ENCODE data around the gene RYR1. TPM values are rescaled to one million over a fixed set of nuclear protein-coding genes. Genes with fewer than 3 reads are reported as not detected.

RYR1 gene
- polyA plus RNA-seq, 4 donors: 0.81 to 2.3 TPM; not detected in 2

DNA sequence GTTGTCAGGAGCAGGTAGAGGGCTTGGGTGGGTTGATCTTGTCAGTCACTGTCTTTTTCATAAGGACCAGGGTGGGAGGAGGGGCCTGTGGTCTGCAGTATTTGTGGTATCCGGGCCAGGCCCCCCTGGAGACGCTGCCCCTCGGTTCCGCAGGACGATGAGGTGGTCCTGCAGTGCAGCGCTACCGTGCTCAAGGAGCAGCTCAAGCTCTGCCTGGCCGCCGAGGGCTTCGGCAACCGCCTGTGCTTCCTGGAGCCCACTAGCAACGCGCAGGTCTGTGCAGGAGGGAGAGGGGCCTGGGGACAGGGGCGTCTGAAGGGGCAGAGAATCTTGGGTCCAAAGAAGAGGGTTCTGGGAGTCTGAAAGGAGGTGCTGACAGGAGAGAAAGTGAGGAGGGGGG lies 7.1 kb downstream of the RYR1 start:
- DNase-seq (no peak), FAIRE-seq (no peak)
- Histone ChIP-seq H3K4me1 (ENCODE audit: control insufficient read depth in 3 of 3, insufficient read depth in 2 of 3, low read depth in 1 of 3, low read length in 2 of 3) (no peaks in the 10 kb centered on the region), H3K27me3 (ENCODE audit: control insufficient read depth in 3 of 3, insufficient read depth in 3 of 3, low read length in 3 of 3) (no peaks in the 10 kb centered on the region), H3K9me3 (ENCODE audit: control insufficient read depth in 2 of 2, insufficient read depth in 1 of 2, low read depth in 1 of 2, low read length in 1 of 2) (no peaks in the 10 kb centered on the region), H3K4me3 (ENCODE audit: low read depth in 1 of 3, low read length in 3 of 3) (no peak overlapping the region), H3K27ac (ENCODE audit: low read depth in 1 of 3, low read length in 2 of 3) (no peak overlapping the region), H3K36me3 (ENCODE audit: control insufficient read depth in 3 of 3, insufficient read depth in 2 of 3, low read depth in 1 of 3, low read length in 3 of 3) (no peaks in the 10 kb centered on the region)
- WGBS, 3 donors: 74 to 85% (median 82%) methylated on average over 14 of the region's 14 CpGs

DNA sequence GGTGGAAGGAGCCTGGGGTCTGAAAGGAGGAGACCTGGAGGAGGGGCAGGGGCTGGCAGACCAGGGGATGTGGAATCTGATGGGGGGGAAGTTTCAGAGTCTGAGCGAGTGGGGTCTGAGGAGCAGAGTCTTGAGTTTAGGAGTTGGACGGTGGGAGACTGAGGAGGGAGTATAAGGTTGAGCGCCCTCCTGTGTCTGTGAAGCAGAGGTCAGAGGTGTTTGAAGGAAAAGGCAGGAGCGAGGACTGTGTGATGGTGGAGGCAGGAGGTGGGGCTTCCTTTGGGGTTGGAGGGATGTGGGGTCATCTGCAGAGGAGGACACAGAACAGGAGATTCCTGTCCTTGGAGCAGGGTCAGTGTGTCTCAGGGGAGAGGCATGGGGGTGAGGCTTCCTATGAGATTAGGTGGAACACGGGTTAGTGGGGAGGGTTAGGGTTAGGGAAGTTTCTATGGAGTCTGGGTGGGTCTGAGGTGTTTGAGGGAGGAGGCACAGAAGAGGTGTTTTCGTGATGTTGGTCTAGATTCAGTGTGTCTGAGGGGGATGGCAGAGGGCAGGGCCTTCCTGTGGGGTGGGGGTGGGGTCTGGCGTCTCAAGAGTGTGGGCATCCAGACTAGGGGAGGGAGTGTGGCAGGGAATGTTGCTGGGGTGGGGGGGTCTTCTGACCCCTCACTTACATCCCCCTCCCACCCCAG lies 8.3 kb downstream of the RYR1 start:
- Histone ChIP-seq H3K36me3 (ENCODE audit: control insufficient read depth in 3 of 3, insufficient read depth in 2 of 3, low read depth in 1 of 3, low read length in 3 of 3) (no peaks in the 10 kb centered on the region), H3K4me3 (ENCODE audit: low read depth in 1 of 3, low read length in 3 of 3) (no peak overlapping the region), H3K27me3 (ENCODE audit: control insufficient read depth in 3 of 3, insufficient read depth in 3 of 3, low read length in 3 of 3) (no peaks in the 10 kb centered on the region), H3K9me3 (ENCODE audit: control insufficient read depth in 2 of 2, insufficient read depth in 1 of 2, low read depth in 1 of 2, low read length in 1 of 2) (no peaks in the 10 kb centered on the region), H3K4me1 (ENCODE audit: control insufficient read depth in 3 of 3, insufficient read depth in 2 of 3, low read depth in 1 of 3, low read length in 2 of 3) (no peaks in the 10 kb centered on the region), H3K27ac (ENCODE audit: low read depth in 1 of 3, low read length in 2 of 3) (no peak overlapping the region)
- WGBS, 3 donors: 31 to 44% (median 31%) methylated on average over 6 to 7 of the region's 7 CpGs
- DNase-seq (no peak), FAIRE-seq (no peak)

- 65 to 84% (median 70%) methylated on average over 8 to 9 of the region's 9 CpGs for WGBS, 3 donors
- DNase-seq: no peak
- H3K27me3 ChIP-seq (ENCODE audit: control insufficient read depth in 3 of 3, insufficient read depth in 3 of 3, low read length in 3 of 3): no peaks in the 10 kb centered on the region
- H3K4me1 ChIP-seq (ENCODE audit: control insufficient read depth in 3 of 3, insufficient read depth in 2 of 3, low read depth in 1 of 3, low read length in 2 of 3): no peaks in the 10 kb centered on the region
- H3K36me3 ChIP-seq (ENCODE audit: control insufficient read depth in 3 of 3, insufficient read depth in 2 of 3, low read depth in 1 of 3, low read length in 3 of 3): no peaks in the 10 kb centered on the region
- no peak overlapping the region for H3K4me3 ChIP-seq (ENCODE audit: low read depth in 1 of 3, low read length in 3 of 3)
- H3K27ac ChIP-seq (ENCODE audit: low read depth in 1 of 3, low read length in 2 of 3): no peak overlapping the region
- no peak for FAIRE-seq
- H3K9me3 ChIP-seq (ENCODE audit: control insufficient read depth in 2 of 2, insufficient read depth in 1 of 2, low read depth in 1 of 2, low read length in 1 of 2): no peaks in the 10 kb centered on the region
Observed at GRCh38 chr19:38442736-38443135, 9.2 kb downstream of the RYR1 start.

GRCh38 chr19:38443458-38443999 lies 10.0 kb downstream of the RYR1 start:
- H3K4me1 ChIP-seq (ENCODE audit: control insufficient read depth in 3 of 3, insufficient read depth in 2 of 3, low read depth in 1 of 3, low read length in 2 of 3): no peaks in the 10 kb centered on the region
- H3K27me3 ChIP-seq (ENCODE audit: control insufficient read depth in 3 of 3, insufficient read depth in 3 of 3, low read length in 3 of 3): no peaks in the 10 kb centered on the region
- 71 to 88% (median 85%) methylated on average over 15 of the region's 15 CpGs for WGBS, 3 donors
- FAIRE-seq (no peak), DNase-seq (no peak)
- H3K4me3 ChIP-seq (ENCODE audit: low read depth in 1 of 3, low read length in 3 of 3): no peak overlapping the region
- no peaks in the 10 kb centered on the region for H3K9me3 ChIP-seq (ENCODE audit: control insufficient read depth in 2 of 2, insufficient read depth in 1 of 2, low read depth in 1 of 2, low read length in 1 of 2)
- no peaks in the 10 kb centered on the region for H3K36me3 ChIP-seq (ENCODE audit: control insufficient read depth in 3 of 3, insufficient read depth in 2 of 3, low read depth in 1 of 3, low read length in 3 of 3)
- H3K27ac ChIP-seq (ENCODE audit: low read depth in 1 of 3, low read length in 2 of 3): no peak overlapping the region

DNA sequence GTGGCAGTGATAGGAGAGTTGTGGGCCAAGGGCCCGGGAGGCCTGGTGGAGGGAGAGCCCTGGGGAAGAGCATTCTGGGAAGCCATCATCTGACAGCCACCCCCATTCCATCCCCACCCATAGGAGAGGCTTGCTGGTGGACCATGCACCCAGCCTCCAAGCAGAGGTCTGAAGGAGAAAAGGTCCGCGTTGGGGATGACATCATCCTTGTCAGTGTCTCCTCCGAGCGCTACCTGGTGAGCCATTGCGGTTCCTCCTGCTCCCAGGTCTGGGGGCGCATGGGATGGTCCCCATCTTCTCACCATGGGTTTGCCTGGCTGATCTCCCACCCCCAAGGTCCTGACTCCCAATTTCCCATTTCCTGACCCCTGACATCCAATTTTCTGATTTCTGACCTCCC lies 10.5 kb downstream of the RYR1 start:
- no peak for DNase-seq
- Histone ChIP-seq H3K4me1 (ENCODE audit: control insufficient read depth in 3 of 3, insufficient read depth in 2 of 3, low read depth in 1 of 3, low read length in 2 of 3) (no peaks in the 10 kb centered on the region), H3K27me3 (ENCODE audit: control insufficient read depth in 3 of 3, insufficient read depth in 3 of 3, low read length in 3 of 3) (no peaks in the 10 kb centered on the region), H3K9me3 (ENCODE audit: control insufficient read depth in 2 of 2, insufficient read depth in 1 of 2, low read depth in 1 of 2, low read length in 1 of 2) (no peaks in the 10 kb centered on the region), H3K27ac (ENCODE audit: low read depth in 1 of 3, low read length in 2 of 3) (no peak overlapping the region), H3K4me3 (ENCODE audit: low read depth in 1 of 3, low read length in 3 of 3) (no peak overlapping the region), H3K36me3 (ENCODE audit: control insufficient read depth in 3 of 3, insufficient read depth in 2 of 3, low read depth in 1 of 3, low read length in 3 of 3) (no peaks in the 10 kb centered on the region)
- FAIRE-seq: no peak
- 75 to 87% (median 80%) methylated on average over 7 of the region's 7 CpGs for WGBS, 3 donors

DNA sequence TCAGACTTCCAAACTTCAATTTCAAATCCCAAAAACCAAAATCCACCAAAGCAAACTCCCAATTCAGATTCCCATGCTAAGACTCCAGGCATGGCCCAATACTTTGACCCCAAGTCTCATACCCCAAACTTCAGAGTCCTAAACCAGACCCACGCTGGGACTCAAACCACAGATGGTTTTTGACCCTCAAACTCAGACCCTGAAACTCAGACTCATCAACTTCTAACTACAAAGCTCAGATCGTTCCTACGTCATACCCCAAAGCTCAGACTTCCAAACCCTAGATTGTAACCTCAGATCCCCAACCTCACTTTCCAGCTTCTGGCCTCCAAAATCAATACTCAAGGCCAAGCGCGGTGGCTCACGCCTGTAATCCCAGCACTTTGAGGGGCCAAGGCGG lies 11.9 kb downstream of the RYR1 start:
- FAIRE-seq: no peak
- Histone ChIP-seq H3K27ac (ENCODE audit: low read depth in 1 of 3, low read length in 2 of 3) (no peak overlapping the region), H3K27me3 (ENCODE audit: control insufficient read depth in 3 of 3, insufficient read depth in 3 of 3, low read length in 3 of 3) (peaks cover 0 to 3% (median 0%) of the 10 kb centered on the region in 3 donors), H3K4me1 (ENCODE audit: control insufficient read depth in 3 of 3, insufficient read depth in 2 of 3, low read depth in 1 of 3, low read length in 2 of 3) (no peaks in the 10 kb centered on the region), H3K36me3 (ENCODE audit: control insufficient read depth in 3 of 3, insufficient read depth in 2 of 3, low read depth in 1 of 3, low read length in 3 of 3) (no peaks in the 10 kb centered on the region), H3K9me3 (ENCODE audit: control insufficient read depth in 2 of 2, insufficient read depth in 1 of 2, low read depth in 1 of 2, low read length in 1 of 2) (no peaks in the 10 kb centered on the region), H3K4me3 (ENCODE audit: low read depth in 1 of 3, low read length in 3 of 3) (no peak overlapping the region)
- 87 to 93% (median 93%) methylated on average over 7 of the region's 7 CpGs for WGBS, 3 donors
- no peak for DNase-seq

GRCh38 chr19:38448225-38448624 lies 14.7 kb downstream of the RYR1 start:
- H3K36me3 ChIP-seq (ENCODE audit: control insufficient read depth in 3 of 3, insufficient read depth in 2 of 3, low read depth in 1 of 3, low read length in 3 of 3): no peaks in the 10 kb centered on the region
- 87 to 91% (median 88%) methylated on average over 9 of the region's 9 CpGs for WGBS, 3 donors
- no peak for FAIRE-seq

GRCh38 chr19:38449518-38449917 lies 16.0 kb downstream of the RYR1 start:
- Histone ChIP-seq H3K27me3 (ENCODE audit: control insufficient read depth in 3 of 3, insufficient read depth in 3 of 3, low read length in 3 of 3) (peaks cover 0 to 3% (median 0%) of the 10 kb centered on the region in 3 donors), H3K27ac (ENCODE audit: low read depth in 1 of 3, low read length in 2 of 3) (no peak overlapping the region), H3K36me3 (ENCODE audit: control insufficient read depth in 3 of 3, insufficient read depth in 2 of 3, low read depth in 1 of 3, low read length in 3 of 3) (no peaks in the 10 kb centered on the region), H3K4me3 (ENCODE audit: low read depth in 1 of 3, low read length in 3 of 3) (no peak overlapping the region), H3K4me1 (ENCODE audit: control insufficient read depth in 3 of 3, insufficient read depth in 2 of 3, low read depth in 1 of 3, low read length in 2 of 3) (no peaks in the 10 kb centered on the region), H3K9me3 (ENCODE audit: control insufficient read depth in 2 of 2, insufficient read depth in 1 of 2, low read depth in 1 of 2, low read length in 1 of 2) (no peaks in the 10 kb centered on the region)
- no peak for FAIRE-seq
- WGBS, 3 donors: 66 to 79% (median 69%) methylated on average over 5 of the region's 5 CpGs
- no peak for DNase-seq

More at GRCh38 chr19:38448225-38448624, 14.7 kb downstream of the RYR1 start:
- H3K27me3 ChIP-seq (ENCODE audit: control insufficient read depth in 3 of 3, insufficient read depth in 3 of 3, low read length in 3 of 3): peaks cover 0 to 3% (median 0%) of the 10 kb centered on the region in 3 donors
- no peak overlapping the region for H3K4me3 ChIP-seq (ENCODE audit: low read depth in 1 of 3, low read length in 3 of 3)
- H3K27ac ChIP-seq (ENCODE audit: low read depth in 1 of 3, low read length in 2 of 3): no peak overlapping the region
- H3K4me1 ChIP-seq (ENCODE audit: control insufficient read depth in 3 of 3, insufficient read depth in 2 of 3, low read depth in 1 of 3, low read length in 2 of 3): no peaks in the 10 kb centered on the region
- no peaks in the 10 kb centered on the region for H3K9me3 ChIP-seq (ENCODE audit: control insufficient read depth in 2 of 2, insufficient read depth in 1 of 2, low read depth in 1 of 2, low read length in 1 of 2)
- DNase-seq: no peak

DNA sequence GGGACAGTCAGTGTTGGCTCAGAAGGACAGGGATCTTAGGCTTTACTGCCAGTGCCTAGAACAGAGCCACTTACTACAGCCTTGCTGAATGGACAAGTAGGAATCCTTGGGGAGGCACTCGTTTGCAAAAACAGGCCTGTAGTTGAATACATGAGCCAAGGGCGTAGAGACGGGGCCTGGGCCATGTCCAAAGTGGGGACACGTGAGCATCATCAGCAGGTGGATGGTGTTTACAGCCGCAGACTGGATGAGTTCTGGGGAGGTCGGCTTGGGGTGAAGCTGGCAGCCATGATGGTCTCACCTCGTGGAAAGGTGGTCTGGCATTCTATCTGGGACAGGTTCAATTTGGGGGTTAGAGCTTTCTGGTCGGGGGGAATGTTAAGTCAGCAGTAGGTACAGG lies 17.5 kb downstream of the RYR1 start:
- H3K27me3 ChIP-seq (ENCODE audit: control insufficient read depth in 3 of 3, insufficient read depth in 3 of 3, low read length in 3 of 3): peaks cover 0 to 3% (median 0%) of the 10 kb centered on the region in 3 donors
- H3K9me3 ChIP-seq (ENCODE audit: control insufficient read depth in 2 of 2, insufficient read depth in 1 of 2, low read depth in 1 of 2, low read length in 1 of 2): no peaks in the 10 kb centered on the region
- no peak overlapping the region for H3K27ac ChIP-seq (ENCODE audit: low read depth in 1 of 3, low read length in 2 of 3)
- DNase-seq: no peak
- H3K4me1 ChIP-seq (ENCODE audit: control insufficient read depth in 3 of 3, insufficient read depth in 2 of 3, low read depth in 1 of 3, low read length in 2 of 3): no peaks in the 10 kb centered on the region
- FAIRE-seq: no peak
- no peak overlapping the region for H3K4me3 ChIP-seq (ENCODE audit: low read depth in 1 of 3, low read length in 3 of 3)
- 73 to 83% (median 76%) methylated on average over 8 of the region's 8 CpGs for WGBS, 3 donors
- no peaks in the 10 kb centered on the region for H3K36me3 ChIP-seq (ENCODE audit: control insufficient read depth in 3 of 3, insufficient read depth in 2 of 3, low read depth in 1 of 3, low read length in 3 of 3)
